Subcutaneous adipose tissue (tissue), 4 donors: ENCODE results near the gene DLST. TPM values are rescaled to one million over a fixed set of nuclear protein-coding genes. Genes with fewer than 3 reads are reported as not detected.

Source experiments
- total RNA-seq, 4 donors: library from RNA; depleted of rRNA; stranded (reverse); fragments of >200 nt; gene quantifications; one replicate each; pipeline ENCODE4 v1.1.0, GENCODE V29; 2016
- TF ChIP-seq, protein P1 (sequence below): fragments of 450-650 bp; IDR thresholded peaks from one replicate; pipeline ENCODE4 v1.5.1; 2016; ENCODE audit warnings: low read depth, mild to moderate bottlenecking, control low read depth, antibody characterized with exemption, moderate library complexity

DLST gene
- total RNA-seq, 4 donors from 2014 or later: 91.8 to 152 (median 109) TPM

DNA sequence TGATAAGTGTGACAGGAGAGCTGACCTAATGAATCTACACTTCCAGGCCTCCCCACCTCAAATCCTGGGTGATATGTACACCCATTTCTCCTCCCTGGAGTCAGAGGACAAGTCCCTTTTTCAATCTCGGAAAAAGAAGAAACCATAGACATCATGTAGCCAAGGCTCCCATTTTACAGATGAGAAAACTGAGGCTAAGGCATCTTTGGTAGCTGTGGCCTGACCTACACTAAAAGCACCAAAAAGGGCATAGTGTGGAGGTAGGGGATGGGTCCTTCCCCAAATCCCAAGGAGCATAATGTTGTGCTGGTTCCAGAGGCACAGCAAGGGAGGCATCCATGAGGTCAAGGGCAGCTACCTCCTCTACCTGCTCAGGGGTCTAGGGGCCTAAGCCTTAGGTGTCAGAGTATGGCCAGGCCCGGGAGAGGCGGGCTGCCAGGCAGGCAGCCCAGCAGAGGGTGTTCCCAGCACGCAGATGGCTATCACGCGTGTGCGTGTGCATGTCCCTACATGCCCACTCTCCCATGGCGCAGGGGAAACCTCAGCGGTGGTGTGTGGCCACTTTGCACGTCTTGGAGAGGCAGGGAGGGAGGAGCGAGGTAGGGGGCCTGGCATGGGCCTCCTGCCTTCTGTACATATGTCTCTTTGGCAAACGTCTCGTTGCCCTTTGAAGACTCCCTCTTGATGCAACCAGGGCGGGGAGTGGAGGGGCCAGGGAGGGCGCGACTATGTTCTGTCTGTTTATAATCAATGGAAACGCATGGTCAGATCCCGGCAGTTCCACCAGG, 71.2 kb downstream of the DLST start:
- TF ChIP-seq, protein P1, sequence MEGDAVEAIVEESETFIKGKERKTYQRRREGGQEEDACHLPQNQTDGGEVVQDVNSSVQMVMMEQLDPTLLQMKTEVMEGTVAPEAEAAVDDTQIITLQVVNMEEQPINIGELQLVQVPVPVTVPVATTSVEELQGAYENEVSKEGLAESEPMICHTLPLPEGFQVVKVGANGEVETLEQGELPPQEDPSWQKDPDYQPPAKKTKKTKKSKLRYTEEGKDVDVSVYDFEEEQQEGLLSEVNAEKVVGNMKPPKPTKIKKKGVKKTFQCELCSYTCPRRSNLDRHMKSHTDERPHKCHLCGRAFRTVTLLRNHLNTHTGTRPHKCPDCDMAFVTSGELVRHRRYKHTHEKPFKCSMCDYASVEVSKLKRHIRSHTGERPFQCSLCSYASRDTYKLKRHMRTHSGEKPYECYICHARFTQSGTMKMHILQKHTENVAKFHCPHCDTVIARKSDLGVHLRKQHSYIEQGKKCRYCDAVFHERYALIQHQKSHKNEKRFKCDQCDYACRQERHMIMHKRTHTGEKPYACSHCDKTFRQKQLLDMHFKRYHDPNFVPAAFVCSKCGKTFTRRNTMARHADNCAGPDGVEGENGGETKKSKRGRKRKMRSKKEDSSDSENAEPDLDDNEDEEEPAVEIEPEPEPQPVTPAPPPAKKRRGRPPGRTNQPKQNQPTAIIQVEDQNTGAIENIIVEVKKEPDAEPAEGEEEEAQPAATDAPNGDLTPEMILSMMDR: no peak

Other genes starting within 250 kb of the DLST start
- gene AREL1, start 168.8 kb upstream of the DLST start, total RNA-seq: 10 to 100 TPM; 23.3 to 35.5 (median 24.2) TPM
- 10 to 100 TPM; 24.3 to 45.0 (median 31.2) TPM for gene FCF1, start 168.8 kb upstream of the DLST start, total RNA-seq
- gene YLPM1, start 118.6 kb upstream of the DLST start, total RNA-seq: 10 to 100 TPM; 44.2 to 61.6 (median 50.6) TPM
- not detected for gene PROX2, start 5.8 kb upstream of the DLST start, total RNA-seq
- 10 to 100 TPM in 1 of 4 donors, 1 to 10 TPM in 3; 1.1 to 13.6 (median 3.7) TPM for gene RPS6KL1, start 41.3 kb downstream of the DLST start, total RNA-seq
- gene PGF, start 73.7 kb downstream of the DLST start, total RNA-seq: 1 to 10 TPM in 3 of 4 donors, under 1 TPM in 1; 0.68 to 3.5 (median 2.4) TPM
- 10 to 100 TPM; 19.0 to 33.0 (median 26.3) TPM for gene EIF2B2, start 121.0 kb downstream of the DLST start, total RNA-seq
- 10 to 100 TPM; 27.4 to 41.9 (median 31.1) TPM for gene MLH3, start 169.6 kb downstream of the DLST start, total RNA-seq
- 10 to 100 TPM in 3 of 4 donors, 1 to 10 TPM in 1; 8.1 to 14.1 (median 11.5) TPM for gene ACYP1, start 182.1 kb downstream of the DLST start, total RNA-seq
- 1 to 10 TPM in 2 of 4 donors, under 1 TPM in 2; 0.51 to 4.2 (median 1.6) TPM for gene ZC2HC1C, start 187.7 kb downstream of the DLST start, total RNA-seq
- gene NEK9, start 245.1 kb downstream of the DLST start, total RNA-seq: 10 to 100 TPM; 47.1 to 66.1 (median 59.4) TPM